ENCODE measurements around the gene ABHD16B.

The ABHD16B gene

GRCh38 chr20:63890201-63890576 is 28.9 kb downstream of the ABHD16B start:
- Histone ChIP-seq H3K9me3 (ENCODE audit: insufficient read depth, low read length) (no peaks in the 10 kb centered on the region), H3K27me3 (ENCODE audit: insufficient read depth, insufficient read length) (no peaks in the 10 kb centered on the region), H3K4me3 (ENCODE audit: insufficient read length, low read depth) (no peak overlapping the region), H3K36me3 (ENCODE audit: insufficient read depth, insufficient read length, low read length) (peaks cover 66% of the 10 kb centered on the region), H3K4me1 (ENCODE audit: insufficient read depth, insufficient read length) (peaks cover 8% of the 10 kb centered on the region), H3K9ac (ENCODE audit: insufficient read length, low read depth) (no peak overlapping the region)
- TF ChIP-seq SUZ12 (IDR thresholded peaks at IDR 0.05; ENCODE audit: extremely low read depth, insufficient read depth, insufficient read length) (no peak), YY1 (IDR thresholded peaks at IDR 0.05; ENCODE audit: insufficient read depth, insufficient read length) (no peak), ZNF274 (IDR thresholded peaks at IDR 0.05; ENCODE audit: low read depth, low read length) (no peak)
- DNase-seq (ENCODE audit: low read depth, low spot score) = no peak

- Histone ChIP-seq H3K36me3 (ENCODE audit: insufficient read depth, insufficient read length, low read length) (peaks cover 61% of the 10 kb centered on the region), H3K27me3 (ENCODE audit: insufficient read depth, insufficient read length) (no peaks in the 10 kb centered on the region), H3K9me3 (ENCODE audit: insufficient read depth, low read length) (no peaks in the 10 kb centered on the region), H3K9ac (ENCODE audit: insufficient read length, low read depth) (no peak overlapping the region), H3K4me3 (ENCODE audit: insufficient read length, low read depth) (no peak overlapping the region), H3K4me1 (ENCODE audit: insufficient read depth, insufficient read length) (peaks cover 5% of the 10 kb centered on the region)
- no peak for TF ChIP-seq YY1 (IDR thresholded peaks at IDR 0.05; ENCODE audit: insufficient read depth, insufficient read length)
- TF ChIP-seq SUZ12 (IDR thresholded peaks at IDR 0.05; ENCODE audit: extremely low read depth, insufficient read depth, insufficient read length) = no peak
- no peak for DNase-seq (ENCODE audit: low read depth, low spot score)
Measured at GRCh38 chr20:63890616-63891015, 29.3 kb downstream of the ABHD16B start.

- Histone ChIP-seq H3K36me3 (ENCODE audit: insufficient read depth, insufficient read length, low read length) (peaks cover 55% of the 10 kb centered on the region), H3K4me1 (ENCODE audit: insufficient read depth, insufficient read length) (peaks cover 3% of the 10 kb centered on the region), H3K9me3 (ENCODE audit: insufficient read depth, low read length) (no peaks in the 10 kb centered on the region), H3K27me3 (ENCODE audit: insufficient read depth, insufficient read length) (no peaks in the 10 kb centered on the region), H3K4me3 (ENCODE audit: insufficient read length, low read depth) (no peak overlapping the region), H3K9ac (ENCODE audit: insufficient read length, low read depth) (no peak overlapping the region)
- no peak for DNase-seq (ENCODE audit: low read depth, low spot score)
- TF ChIP-seq YY1 (IDR thresholded peaks at IDR 0.05; ENCODE audit: insufficient read depth, insufficient read length) (no peak), SUZ12 (IDR thresholded peaks at IDR 0.05; ENCODE audit: extremely low read depth, insufficient read depth, insufficient read length) (no peak), ZNF274 (IDR thresholded peaks at IDR 0.05; ENCODE audit: low read depth, low read length) (no peak)
Measured at GRCh38 chr20:63891061-63892002, 30.0 kb downstream of the ABHD16B start.

GRCh38 chr20:63892402-63892801 is 31.1 kb downstream of the ABHD16B start:
- H3K4me3 ChIP-seq (ENCODE audit: insufficient read length, low read depth) = no peak overlapping the region
- DNase-seq (ENCODE audit: low read depth, low spot score) = no peak
- H3K36me3 ChIP-seq (ENCODE audit: insufficient read depth, insufficient read length, low read length) = peaks cover 53% of the 10 kb centered on the region

GRCh38 chr20:63893999-63894357 is 32.7 kb downstream of the ABHD16B start:
- H3K4me3 ChIP-seq (ENCODE audit: insufficient read length, low read depth) = peak overlapping the region; percentile 44
- no peaks in the 10 kb centered on the region for H3K27me3 ChIP-seq (ENCODE audit: insufficient read depth, insufficient read length)
- TF ChIP-seq SUZ12 (IDR thresholded peaks at IDR 0.05; ENCODE audit: extremely low read depth, insufficient read depth, insufficient read length) (no peak), YY1 (IDR thresholded peaks at IDR 0.05; ENCODE audit: insufficient read depth, insufficient read length) (no peak), ZNF274 (IDR thresholded peaks at IDR 0.05; ENCODE audit: low read depth, low read length) (no peak)
- H3K9me3 ChIP-seq (ENCODE audit: insufficient read depth, low read length) = no peaks in the 10 kb centered on the region
- peaks cover 9% of the 10 kb centered on the region for H3K4me1 ChIP-seq (ENCODE audit: insufficient read depth, insufficient read length)
- peaks cover 54% of the 10 kb centered on the region for H3K36me3 ChIP-seq (ENCODE audit: insufficient read depth, insufficient read length, low read length)
- H3K9ac ChIP-seq (ENCODE audit: insufficient read length, low read depth) = peak overlapping the region; percentile 14
- DNase-seq (ENCODE audit: low read depth, low spot score) = no peak

More at GRCh38 chr20:63892402-63892801, 31.1 kb downstream of the ABHD16B start:
- Histone ChIP-seq H3K4me1 (ENCODE audit: insufficient read depth, insufficient read length) (peaks cover 9% of the 10 kb centered on the region), H3K9ac (ENCODE audit: insufficient read length, low read depth) (no peak overlapping the region), H3K9me3 (ENCODE audit: insufficient read depth, low read length) (no peaks in the 10 kb centered on the region), H3K27me3 (ENCODE audit: insufficient read depth, insufficient read length) (no peaks in the 10 kb centered on the region)
- TF ChIP-seq SUZ12 (IDR thresholded peaks at IDR 0.05; ENCODE audit: extremely low read depth, insufficient read depth, insufficient read length) (no peak), YY1 (IDR thresholded peaks at IDR 0.05; ENCODE audit: insufficient read depth, insufficient read length) (no peak), ZNF274 (IDR thresholded peaks at IDR 0.05; ENCODE audit: low read depth, low read length) (no peak)

- TF ChIP-seq YY1 (IDR thresholded peaks at IDR 0.05; ENCODE audit: insufficient read depth, insufficient read length) (no peak), SUZ12 (IDR thresholded peaks at IDR 0.05; ENCODE audit: extremely low read depth, insufficient read depth, insufficient read length) (no peak), ZNF274 (IDR thresholded peaks at IDR 0.05; ENCODE audit: low read depth, low read length) (no peak)
- Histone ChIP-seq H3K36me3 (ENCODE audit: insufficient read depth, insufficient read length, low read length) (peaks cover 48% of the 10 kb centered on the region), H3K9ac (ENCODE audit: insufficient read length, low read depth) (peak within 1 kb of the TSS; percentile 61), H3K4me3 (ENCODE audit: insufficient read length, low read depth) (peak within 1 kb of the TSS; percentile 44), H3K4me1 (ENCODE audit: insufficient read depth, insufficient read length) (peaks cover 9% of the 10 kb centered on the region), H3K27me3 (ENCODE audit: insufficient read depth, insufficient read length) (no peaks in the 10 kb centered on the region), H3K9me3 (ENCODE audit: insufficient read depth, low read length) (no peaks in the 10 kb centered on the region)
- peak; percentile 83 for DNase-seq (ENCODE audit: low read depth, low spot score)
Measured at GRCh38 chr20:63894358-63895201, 33.3 kb downstream of the ABHD16B start, which contains the start of gene DNAJC5. DNAJC5 (plus strand) TSS chr20:63895126; CDS start chr20:63928346, 33,220 bp downstream.
